GM12873 (cell line): ENCODE measurements around the gene SELENOM.

ENCODE experiments used
- CTCF ChIP-seq: IDR thresholded peaks from 2 replicates; pipeline ENCODE4 v1.5.1; 2012; ENCODE audit warnings: low read depth, mild to moderate bottlenecking, moderate library complexity, low read length, control low read depth; ENCODE audit not compliant: insufficient read depth; ENCODE audit errors: missing control alignments

The SELENOM gene

GRCh38 chr22:31125521-31126117, 18.3 kb upstream of the SELENOM start:
- no peak for TF ChIP-seq CTCF

GRCh38 chr22:31124811-31125465, 17.6 kb upstream of the SELENOM start:
- TF ChIP-seq CTCF = no peak

GRCh38 chr22:31124290-31124689, 16.9 kb upstream of the SELENOM start:
- no peak for TF ChIP-seq CTCF

- TF ChIP-seq CTCF = no peak
These were observed 15.9 kb upstream of the SELENOM start for GRCh38 chr22:31123292-31123602.

- TF ChIP-seq CTCF = no peak
These were observed 15.3 kb upstream of the SELENOM start, which contains the start of gene INPP5J for GRCh38 chr22:31122532-31123291. TSS of gene INPP5J (plus strand) at chr22:31122966. CDS start at chr22:31123015, 49 bp downstream.

- no peak for TF ChIP-seq CTCF
These were observed 14.8 kb upstream of the SELENOM start for GRCh38 chr22:31122196-31122531.

GRCh38 chr22:31121403-31121802, 14.0 kb upstream of the SELENOM start:
- no peak for TF ChIP-seq CTCF
